ENCODE data around the gene PSMD1.
"Not testable (repeated sequence)": the region's sequence is repeated elsewhere in the genome, so short reads cannot be mapped to it uniquely, and the experiment has no call there.

The PSMD1 gene

DNA sequence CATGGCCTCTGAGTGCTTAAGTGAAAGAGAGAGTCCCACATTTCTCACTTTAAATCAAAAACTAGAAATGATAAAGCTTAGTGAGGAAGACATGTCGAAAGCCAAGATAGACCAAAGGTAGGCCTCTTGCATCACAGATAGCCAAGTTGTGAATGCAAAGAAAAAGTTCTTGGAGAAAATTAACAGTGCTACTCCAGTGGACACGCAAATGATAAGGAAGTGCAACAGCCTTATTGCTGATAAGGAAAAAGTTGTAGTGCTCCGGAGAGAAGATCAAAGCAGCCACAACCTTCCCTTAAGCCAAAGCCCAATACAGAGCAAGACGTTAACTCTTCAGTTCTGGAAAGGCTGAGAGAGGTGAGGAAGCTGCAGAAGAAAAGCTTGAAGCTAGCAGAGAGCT, 32.1 kb downstream of the PSMD1 start:
- peaks cover 22% of the 10 kb centered on the region for H3K36me3 ChIP-seq (ENCODE audit: control insufficient read depth, insufficient read depth, low read length)
- no peaks in the 10 kb centered on the region for H3K27me3 ChIP-seq (ENCODE audit: control insufficient read depth, insufficient read depth, low read length)
- no peaks in the 10 kb centered on the region for H3K4me1 ChIP-seq (ENCODE audit: control insufficient read depth, insufficient read depth, low read length)
- H3K4me3 ChIP-seq (ENCODE audit: low read length): no peak overlapping the region
- H3K9ac ChIP-seq (ENCODE audit: low read length): no peak overlapping the region
- H3K27ac ChIP-seq (ENCODE audit: low read depth, low read length): no peak overlapping the region

DNA sequence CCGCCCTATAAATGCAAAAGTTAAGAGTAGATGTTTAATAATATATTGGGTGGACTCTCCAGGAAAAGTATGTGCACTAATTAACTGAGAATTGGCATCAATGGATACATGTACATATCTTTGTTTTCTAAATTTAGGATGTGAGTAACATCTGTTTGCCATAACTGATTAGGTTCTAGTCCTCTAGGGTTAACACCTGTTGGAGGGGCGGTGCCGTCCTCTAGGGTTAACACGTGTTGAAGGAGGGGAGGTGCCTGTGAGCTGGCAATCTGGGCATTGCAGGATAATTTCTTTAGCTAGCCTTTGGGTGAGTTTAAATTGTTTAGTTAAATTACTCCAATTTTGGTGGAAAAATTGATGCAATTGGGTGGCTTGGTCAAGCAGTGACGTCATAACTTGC, 37.3 kb downstream of the PSMD1 start:
- Histone ChIP-seq H3K4me1 (ENCODE audit: control insufficient read depth, insufficient read depth, low read length) (no peaks in the 10 kb centered on the region), H3K4me3 (ENCODE audit: low read length) (no peak overlapping the region), H3K36me3 (ENCODE audit: control insufficient read depth, insufficient read depth, low read length) (peaks cover 7% of the 10 kb centered on the region), H3K27me3 (ENCODE audit: control insufficient read depth, insufficient read depth, low read length) (no peaks in the 10 kb centered on the region), H3K27ac (ENCODE audit: low read depth, low read length) (no peak overlapping the region), H3K9ac (ENCODE audit: low read length) (no peak overlapping the region)

DNA sequence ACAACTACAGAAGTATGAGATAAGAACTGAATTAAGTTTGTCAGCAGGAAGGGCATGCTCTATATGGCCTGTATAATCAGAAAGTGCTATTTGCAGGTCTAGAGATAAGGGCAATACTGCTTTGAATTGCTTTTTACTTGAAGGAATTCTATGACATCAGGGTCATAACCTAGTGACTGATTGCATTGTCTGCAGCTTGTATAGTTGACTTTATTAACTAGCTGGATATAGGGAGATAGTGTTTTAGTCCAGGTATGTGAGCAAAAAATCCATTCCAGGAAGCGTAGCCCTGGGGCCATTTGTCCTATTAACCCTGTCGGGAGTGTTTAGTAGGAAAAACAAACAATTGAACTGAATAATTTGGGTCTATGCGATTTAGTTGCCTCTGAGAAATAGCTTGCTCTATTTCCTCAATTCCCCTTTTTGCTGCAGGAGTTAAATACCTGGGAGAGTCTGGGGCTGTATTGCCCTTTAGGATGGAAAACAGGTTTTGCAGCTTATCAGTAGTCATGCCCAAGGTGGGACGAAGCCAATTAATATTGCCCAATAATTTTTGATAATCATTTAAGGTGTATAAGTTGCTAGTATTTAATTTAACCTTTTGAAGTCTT, 38.2 kb downstream of the PSMD1 start:
- Histone ChIP-seq H3K27me3 (ENCODE audit: control insufficient read depth, insufficient read depth, low read length) (no peaks in the 10 kb centered on the region), H3K4me1 (ENCODE audit: control insufficient read depth, insufficient read depth, low read length) (no peaks in the 10 kb centered on the region), H3K4me3 (ENCODE audit: low read length) (no peak overlapping the region), H3K27ac (ENCODE audit: low read depth, low read length) (no peak overlapping the region), H3K36me3 (ENCODE audit: control insufficient read depth, insufficient read depth, low read length) (peaks cover 5% of the 10 kb centered on the region), H3K9ac (ENCODE audit: low read length) (no peak overlapping the region)

DNA sequence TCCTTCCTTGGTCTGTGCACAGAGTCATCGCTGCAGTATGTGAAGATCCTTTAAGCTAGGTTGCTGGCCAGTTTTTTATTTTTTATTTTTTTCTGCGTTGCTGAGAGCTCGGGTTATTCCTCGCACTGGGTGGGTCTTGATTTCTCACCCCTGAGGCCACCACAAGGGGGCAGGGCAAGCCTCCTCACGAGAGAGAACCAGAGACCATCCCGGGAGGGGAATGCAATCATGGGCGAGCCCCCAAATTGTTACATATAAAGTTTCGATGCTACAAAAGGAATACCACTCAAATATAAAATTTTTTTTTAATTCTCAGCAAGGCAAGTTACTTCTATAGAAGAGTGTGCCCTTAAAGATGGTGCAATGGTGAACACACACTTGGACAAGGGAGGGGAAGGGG, 43.3 kb downstream of the PSMD1 start:
- H3K9ac ChIP-seq (ENCODE audit: low read length): no peak overlapping the region
- H3K36me3 ChIP-seq (ENCODE audit: control insufficient read depth, insufficient read depth, low read length): peaks cover 7% of the 10 kb centered on the region
- H3K4me3 ChIP-seq (ENCODE audit: low read length): no peak overlapping the region
- no peak overlapping the region for H3K27ac ChIP-seq (ENCODE audit: low read depth, low read length)
- H3K4me1 ChIP-seq (ENCODE audit: control insufficient read depth, insufficient read depth, low read length): peaks cover 4% of the 10 kb centered on the region
- no peaks in the 10 kb centered on the region for H3K27me3 ChIP-seq (ENCODE audit: control insufficient read depth, insufficient read depth, low read length)

DNA sequence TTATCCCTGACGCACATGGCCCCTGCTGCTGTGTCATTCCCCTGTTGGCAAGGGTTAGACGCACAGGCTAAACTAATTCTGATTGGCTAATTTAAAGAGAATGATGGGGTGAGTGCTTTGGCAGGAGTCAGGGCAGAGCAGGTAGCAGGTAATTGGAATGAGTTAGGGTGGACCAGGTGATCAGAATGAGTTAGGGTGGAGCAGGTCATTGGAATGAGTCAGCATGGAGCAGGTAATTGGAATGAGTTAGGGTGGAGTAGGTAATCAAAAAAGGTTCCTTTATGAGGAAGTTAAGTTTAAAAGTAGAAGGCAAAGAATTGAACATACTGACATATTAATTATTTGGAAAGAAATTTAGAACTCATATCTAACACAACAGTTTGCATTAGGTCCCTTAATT, 43.7 kb downstream of the PSMD1 start:
- not testable (repeated sequence) for H3K4me1 ChIP-seq (ENCODE audit: control insufficient read depth, insufficient read depth, low read length); H3K4me3 ChIP-seq (ENCODE audit: low read length); H3K27ac ChIP-seq (ENCODE audit: low read depth, low read length); H3K36me3 ChIP-seq (ENCODE audit: control insufficient read depth, insufficient read depth, low read length); H3K9ac ChIP-seq (ENCODE audit: low read length); H3K27me3 ChIP-seq (ENCODE audit: control insufficient read depth, insufficient read depth, low read length)

DNA sequence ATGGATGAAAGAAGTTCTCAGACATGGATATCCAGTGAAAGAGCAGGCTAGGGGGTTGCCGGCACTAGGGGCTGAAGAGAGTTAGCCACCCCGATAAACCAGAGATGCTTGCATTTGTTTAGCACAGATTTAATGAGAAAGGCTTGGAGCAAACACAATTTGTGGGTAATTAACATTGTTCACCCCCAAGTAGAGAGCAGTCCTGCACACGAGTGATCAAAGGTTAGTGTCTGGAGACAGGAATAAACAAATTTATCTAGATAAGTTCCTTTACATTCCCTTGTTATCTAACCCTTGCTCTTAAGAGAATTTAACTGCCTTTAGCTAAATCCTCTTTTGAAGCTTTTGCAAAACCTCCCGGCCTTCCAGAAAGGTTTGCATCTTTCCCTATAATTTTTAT, 44.3 kb downstream of the PSMD1 start:
- Histone ChIP-seq H3K9ac (ENCODE audit: low read length) (no peak overlapping the region), H3K4me1 (ENCODE audit: control insufficient read depth, insufficient read depth, low read length) (peaks cover 4% of the 10 kb centered on the region), H3K27me3 (ENCODE audit: control insufficient read depth, insufficient read depth, low read length) (no peaks in the 10 kb centered on the region), H3K27ac (ENCODE audit: low read depth, low read length) (no peak overlapping the region), H3K36me3 (ENCODE audit: control insufficient read depth, insufficient read depth, low read length) (peaks cover 7% of the 10 kb centered on the region), H3K4me3 (ENCODE audit: low read length) (no peak overlapping the region)

DNA sequence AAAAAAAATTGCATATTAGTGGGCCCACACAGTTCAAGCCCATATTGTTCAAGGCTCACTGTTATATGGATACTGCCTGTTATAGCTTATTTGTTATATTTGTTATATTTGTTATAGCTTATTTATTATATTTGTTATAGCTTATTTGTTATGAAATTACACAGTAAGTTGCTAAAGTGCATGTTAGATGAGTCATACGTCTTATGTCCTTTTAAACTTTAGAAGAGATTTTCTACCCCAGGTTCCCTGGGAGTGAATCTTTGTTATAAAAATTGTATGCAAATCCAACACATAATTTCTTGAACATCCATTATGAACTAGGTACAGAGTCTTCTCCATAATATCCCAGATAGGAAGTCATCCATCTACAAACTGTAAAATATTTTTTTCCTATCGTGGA, 46.1 kb downstream of the PSMD1 start:
- Histone ChIP-seq H3K4me3 (ENCODE audit: low read length) (no peak overlapping the region), H3K27me3 (ENCODE audit: control insufficient read depth, insufficient read depth, low read length) (no peaks in the 10 kb centered on the region), H3K36me3 (ENCODE audit: control insufficient read depth, insufficient read depth, low read length) (peaks cover 4% of the 10 kb centered on the region), H3K27ac (ENCODE audit: low read depth, low read length) (peak overlapping the region; percentile 73), H3K9ac (ENCODE audit: low read length) (no peak overlapping the region), H3K4me1 (ENCODE audit: control insufficient read depth, insufficient read depth, low read length) (peaks cover 7% of the 10 kb centered on the region)

DNA sequence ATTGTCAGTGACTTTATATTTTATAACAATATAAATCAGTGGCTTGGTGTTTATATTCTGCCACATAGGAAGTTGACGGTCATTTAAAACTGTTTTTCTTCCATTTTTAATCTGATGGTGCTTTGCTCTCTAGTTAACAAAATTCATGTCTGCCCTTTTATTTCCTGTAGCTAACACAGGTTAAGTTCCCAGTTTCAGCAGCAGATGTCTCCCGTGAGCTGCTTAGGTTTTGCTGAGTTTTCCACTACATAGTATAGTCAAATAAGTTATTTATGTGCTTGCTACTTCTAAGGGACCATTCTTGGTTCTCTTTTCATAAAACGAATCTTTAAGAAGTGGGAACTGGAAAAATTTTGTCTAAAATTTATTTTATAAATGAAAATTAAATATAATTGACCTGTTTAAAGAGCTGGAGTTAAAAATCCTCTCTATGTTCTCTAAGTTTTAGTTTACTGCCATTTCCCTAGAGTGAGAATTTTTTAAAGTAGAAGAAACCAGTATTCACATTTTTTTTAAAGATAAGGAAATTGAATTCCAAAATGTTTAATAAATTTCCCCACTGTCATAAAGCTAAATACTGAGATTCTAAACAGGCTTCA, 47.5 kb downstream of the PSMD1 start:
- H3K27ac ChIP-seq (ENCODE audit: low read depth, low read length): peak overlapping the region; percentile 73
- no peak overlapping the region for H3K9ac ChIP-seq (ENCODE audit: low read length)
- H3K4me1 ChIP-seq (ENCODE audit: control insufficient read depth, insufficient read depth, low read length): peaks cover 10% of the 10 kb centered on the region
- H3K4me3 ChIP-seq (ENCODE audit: low read length): no peak overlapping the region
- no peaks in the 10 kb centered on the region for H3K27me3 ChIP-seq (ENCODE audit: control insufficient read depth, insufficient read depth, low read length)
- peaks cover 3% of the 10 kb centered on the region for H3K36me3 ChIP-seq (ENCODE audit: control insufficient read depth, insufficient read depth, low read length)

DNA sequence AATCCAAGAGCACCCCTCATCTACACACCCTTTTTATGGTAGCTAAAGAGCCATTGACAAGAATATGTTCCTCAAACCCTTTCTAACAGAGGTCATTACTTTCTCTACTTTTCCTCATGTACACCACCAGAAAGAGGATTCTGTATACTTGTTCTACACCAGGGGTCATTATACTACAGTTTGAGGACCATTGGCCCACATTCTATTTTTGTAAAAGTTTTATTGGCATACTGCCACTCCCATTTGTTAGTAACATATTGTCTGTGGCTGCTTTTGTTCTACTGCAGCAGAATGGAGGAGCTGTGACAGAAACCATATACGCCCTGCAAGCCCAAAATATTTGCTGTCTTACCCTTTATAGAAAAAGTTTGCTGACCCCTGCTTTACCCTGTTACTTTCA, 53.9 kb downstream of the PSMD1 start:
- Histone ChIP-seq H3K9ac (ENCODE audit: low read length) (no peak overlapping the region), H3K27me3 (ENCODE audit: control insufficient read depth, insufficient read depth, low read length) (no peaks in the 10 kb centered on the region), H3K4me1 (ENCODE audit: control insufficient read depth, insufficient read depth, low read length) (peaks cover 19% of the 10 kb centered on the region), H3K27ac (ENCODE audit: low read depth, low read length) (peak overlapping the region; percentile 60), H3K4me3 (ENCODE audit: low read length) (no peak overlapping the region), H3K36me3 (ENCODE audit: control insufficient read depth, insufficient read depth, low read length) (no peaks in the 10 kb centered on the region)

DNA sequence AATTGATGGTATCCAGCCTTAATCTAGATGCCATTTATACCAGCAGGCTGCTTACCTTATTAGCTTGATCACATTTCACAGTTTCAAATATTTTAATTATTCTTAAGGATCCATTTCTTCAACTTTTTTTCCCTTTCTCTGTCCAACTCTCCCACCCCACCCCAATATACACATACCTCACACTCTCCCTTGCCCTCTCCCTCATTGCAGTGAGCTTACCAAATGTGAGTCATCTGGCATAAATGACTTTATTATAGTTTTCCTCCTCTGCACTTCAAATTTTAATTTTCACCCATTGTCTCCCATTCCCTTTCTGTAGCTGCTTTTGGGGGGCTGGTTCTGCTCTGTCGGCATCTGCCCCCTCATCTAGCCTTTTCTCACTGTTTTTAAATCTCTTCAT, 55.3 kb downstream of the PSMD1 start:
- no peaks in the 10 kb centered on the region for H3K27me3 ChIP-seq (ENCODE audit: control insufficient read depth, insufficient read depth, low read length)
- no peak overlapping the region for H3K4me3 ChIP-seq (ENCODE audit: low read length)
- peaks cover 19% of the 10 kb centered on the region for H3K4me1 ChIP-seq (ENCODE audit: control insufficient read depth, insufficient read depth, low read length)
- no peaks in the 10 kb centered on the region for H3K36me3 ChIP-seq (ENCODE audit: control insufficient read depth, insufficient read depth, low read length)
- H3K27ac ChIP-seq (ENCODE audit: low read depth, low read length): peak overlapping the region; percentile 69
- H3K9ac ChIP-seq (ENCODE audit: low read length): no peak overlapping the region

DNA sequence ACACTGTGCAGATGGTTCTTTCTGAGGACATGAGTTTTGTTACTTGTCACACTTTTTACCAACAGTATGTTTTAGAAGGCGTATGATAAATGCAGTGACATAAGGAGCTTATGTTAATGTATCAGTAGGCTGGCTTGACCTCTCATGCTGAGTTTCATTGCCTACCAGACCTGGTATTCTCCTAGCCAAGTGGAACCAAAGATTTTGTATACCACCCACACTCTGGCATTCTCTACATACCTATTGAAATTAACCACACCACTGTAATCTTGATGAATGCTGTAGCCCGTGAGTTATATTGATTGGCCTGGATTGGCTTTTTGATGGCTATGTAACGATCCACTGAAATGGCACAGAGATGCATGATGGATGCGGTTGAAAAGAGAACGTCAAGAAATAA, 56.8 kb downstream of the PSMD1 start:
- peak overlapping the region; percentile 48 for H3K27ac ChIP-seq (ENCODE audit: low read depth, low read length)
- H3K4me3 ChIP-seq (ENCODE audit: low read length): no peak overlapping the region

DNA sequence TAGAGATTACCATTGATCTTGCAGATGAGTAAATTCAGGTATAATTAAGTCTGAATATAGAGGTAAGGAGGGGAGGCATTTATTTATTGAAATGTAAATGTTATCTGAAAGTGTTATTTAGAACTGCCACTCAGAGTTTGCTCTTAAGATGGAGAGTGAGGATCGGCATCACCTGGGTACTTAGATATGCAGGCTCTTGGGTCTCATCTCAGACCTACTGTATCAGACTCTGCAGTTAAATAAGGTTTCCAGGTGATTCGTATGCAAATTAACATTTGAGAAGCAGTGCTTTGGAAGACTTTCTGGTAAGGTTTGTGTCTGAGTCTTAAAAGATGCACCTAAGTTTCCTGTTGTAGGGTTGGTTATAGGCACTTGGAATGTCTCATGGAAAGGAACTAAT, 59.0 kb downstream of the PSMD1 start:
- no peak overlapping the region for H3K4me3 ChIP-seq (ENCODE audit: low read length)
- H3K36me3 ChIP-seq (ENCODE audit: control insufficient read depth, insufficient read depth, low read length): no peaks in the 10 kb centered on the region
- no peak overlapping the region for H3K9ac ChIP-seq (ENCODE audit: low read length)
- peaks cover 13% of the 10 kb centered on the region for H3K4me1 ChIP-seq (ENCODE audit: control insufficient read depth, insufficient read depth, low read length)
- no peaks in the 10 kb centered on the region for H3K27me3 ChIP-seq (ENCODE audit: control insufficient read depth, insufficient read depth, low read length)
- H3K27ac ChIP-seq (ENCODE audit: low read depth, low read length): no peak overlapping the region

More for the DNA sequence above, 56.8 kb downstream of the PSMD1 start:
- no peaks in the 10 kb centered on the region for H3K27me3 ChIP-seq (ENCODE audit: control insufficient read depth, insufficient read depth, low read length)
- H3K4me1 ChIP-seq (ENCODE audit: control insufficient read depth, insufficient read depth, low read length): peaks cover 14% of the 10 kb centered on the region
- H3K9ac ChIP-seq (ENCODE audit: low read length): no peak overlapping the region
- no peaks in the 10 kb centered on the region for H3K36me3 ChIP-seq (ENCODE audit: control insufficient read depth, insufficient read depth, low read length)

DNA sequence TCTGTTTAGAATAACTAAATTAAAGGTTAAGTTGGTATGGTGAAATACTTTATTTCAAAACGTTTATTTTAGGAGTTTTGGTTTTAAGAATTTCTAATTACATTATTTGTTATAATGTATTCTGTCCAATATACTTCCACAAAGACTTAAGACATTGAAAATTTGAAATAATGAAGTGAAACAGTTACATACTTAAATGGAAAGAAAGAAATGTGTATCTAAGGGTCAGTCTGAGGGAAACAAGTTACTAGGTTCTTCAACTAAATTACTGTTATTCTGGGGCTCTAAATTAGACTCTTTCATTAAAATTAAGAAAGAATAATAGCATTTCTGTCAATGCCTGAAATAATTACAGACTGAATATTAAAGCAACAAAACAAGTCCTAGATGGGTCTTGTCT, 60.5 kb downstream of the PSMD1 start:
- H3K27ac ChIP-seq (ENCODE audit: low read depth, low read length): no peak overlapping the region
- peaks cover 5% of the 10 kb centered on the region for H3K4me1 ChIP-seq (ENCODE audit: control insufficient read depth, insufficient read depth, low read length)
- no peaks in the 10 kb centered on the region for H3K27me3 ChIP-seq (ENCODE audit: control insufficient read depth, insufficient read depth, low read length)
- H3K36me3 ChIP-seq (ENCODE audit: control insufficient read depth, insufficient read depth, low read length): no peaks in the 10 kb centered on the region
- no peak overlapping the region for H3K9ac ChIP-seq (ENCODE audit: low read length)
- H3K4me3 ChIP-seq (ENCODE audit: low read length): no peak overlapping the region

Data from rectal smooth muscle tissue (tissue), 1 donor.